ENCODE data around the gene SUPV3L1. TPM values are rescaled to one million over a fixed set of nuclear protein-coding genes. Genes with fewer than 3 reads are reported as not detected.

The SUPV3L1 gene
- total RNA-seq, 1 experiment from 2014 or later, result 117 TPM

- Histone ChIP-seq H3K36me3 (ENCODE audit: low read depth, low read length) (no peaks in the 10 kb centered on the region), H3K9me3 (ENCODE audit: low read length) (no peaks in the 10 kb centered on the region), H3K9me2 (replicated peaks; ENCODE audit: low read length) (no peaks in the 10 kb centered on the region), H3K4me2 (ENCODE audit: low read length) (no peak overlapping the region), H3K27ac (ENCODE audit: low read length) (no peak overlapping the region), H2AFZ (ENCODE audit: low read length) (no peak overlapping the region), H3F3A (ENCODE audit: low read length, unreplicated experiment) (no peaks in the 10 kb centered on the region), H4K20me1 (ENCODE audit: low read length) (no peaks in the 10 kb centered on the region), H3K4me3 (ENCODE audit: low read length) (no peak overlapping the region), H3K9ac (ENCODE audit: low read length) (no peak overlapping the region), H3K4me1 (ENCODE audit: insufficient read depth, low read length) (peaks cover 20% of the 10 kb centered on the region), H3K79me2 (ENCODE audit: low read length) (no peaks in the 10 kb centered on the region), H3K27me3 (ENCODE audit: low read length) (no peaks in the 10 kb centered on the region)
- no peak for TF ChIP-seq EZH2 (IDR thresholded peaks at IDR 0.05; ENCODE audit: low read length, unreplicated experiment)
- no peak for TF ChIP-seq EZH2phosphoT487 (IDR thresholded peaks at IDR 0.05; ENCODE audit: borderline replicate concordance, low read length)
- TF ChIP-seq, protein P1, sequence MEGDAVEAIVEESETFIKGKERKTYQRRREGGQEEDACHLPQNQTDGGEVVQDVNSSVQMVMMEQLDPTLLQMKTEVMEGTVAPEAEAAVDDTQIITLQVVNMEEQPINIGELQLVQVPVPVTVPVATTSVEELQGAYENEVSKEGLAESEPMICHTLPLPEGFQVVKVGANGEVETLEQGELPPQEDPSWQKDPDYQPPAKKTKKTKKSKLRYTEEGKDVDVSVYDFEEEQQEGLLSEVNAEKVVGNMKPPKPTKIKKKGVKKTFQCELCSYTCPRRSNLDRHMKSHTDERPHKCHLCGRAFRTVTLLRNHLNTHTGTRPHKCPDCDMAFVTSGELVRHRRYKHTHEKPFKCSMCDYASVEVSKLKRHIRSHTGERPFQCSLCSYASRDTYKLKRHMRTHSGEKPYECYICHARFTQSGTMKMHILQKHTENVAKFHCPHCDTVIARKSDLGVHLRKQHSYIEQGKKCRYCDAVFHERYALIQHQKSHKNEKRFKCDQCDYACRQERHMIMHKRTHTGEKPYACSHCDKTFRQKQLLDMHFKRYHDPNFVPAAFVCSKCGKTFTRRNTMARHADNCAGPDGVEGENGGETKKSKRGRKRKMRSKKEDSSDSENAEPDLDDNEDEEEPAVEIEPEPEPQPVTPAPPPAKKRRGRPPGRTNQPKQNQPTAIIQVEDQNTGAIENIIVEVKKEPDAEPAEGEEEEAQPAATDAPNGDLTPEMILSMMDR (conservative IDR thresholded peaks at IDR 0.05; ENCODE audit: low read depth, low read length), result no peak
- DNase-seq (no peak), ATAC-seq (no peak)
- BruUV-seq (replicated peaks), result no TSS peak
- intact Hi-C loops (cut with micrococcal nuclease), result no loop called here
- CTCF ChIA-PET, result no interaction called here
- POLR2A ChIA-PET (ENCODE audit: unreplicated experiment), result no interaction called here
These were observed 54.4 kb downstream of the SUPV3L1 start for GRCh38 chr10:69234447-69234846.

DNA sequence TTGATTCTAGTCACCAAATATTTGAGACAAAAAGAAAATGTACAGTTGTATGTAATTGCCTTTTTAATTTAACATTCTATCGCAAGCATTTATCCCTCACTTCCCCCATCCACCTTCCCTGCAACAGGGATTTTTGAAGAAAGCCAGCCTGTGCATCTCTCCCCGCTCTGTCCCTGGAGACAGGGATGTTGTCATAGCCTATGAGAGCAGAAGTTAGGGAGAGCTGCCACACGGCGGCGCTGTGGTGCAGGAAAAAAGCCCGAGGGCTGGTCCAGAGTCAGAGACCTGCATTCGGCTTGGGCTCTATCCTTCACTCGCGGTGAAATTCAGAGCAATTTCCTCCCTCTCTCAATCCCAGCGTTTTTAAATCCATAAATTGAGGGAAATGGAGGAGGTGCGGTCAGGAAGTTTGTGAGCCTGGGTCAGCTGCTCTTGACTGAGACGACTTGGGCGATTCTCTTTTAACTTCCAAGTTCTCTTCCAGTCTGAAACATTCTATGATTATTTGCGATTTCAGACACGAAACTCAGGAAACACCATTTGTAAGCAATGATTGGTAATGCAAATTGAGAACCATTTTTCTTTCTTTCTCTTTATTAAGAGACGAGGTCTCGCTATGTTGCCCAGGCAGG is 57.6 kb downstream of the SUPV3L1 start:
- DNase-seq (peak; percentile 98), ATAC-seq (peak; percentile 94)
- TF ChIP-seq EZH2phosphoT487 (IDR thresholded peaks at IDR 0.05; ENCODE audit: borderline replicate concordance, low read length), result no peak
- TF ChIP-seq, protein P1 (conservative IDR thresholded peaks at IDR 0.05; ENCODE audit: low read depth, low read length), result peak; percentile 99
- no peaks in the 10 kb centered on the region for H3K27me3 ChIP-seq (ENCODE audit: low read length)
- H3K9me2 ChIP-seq (replicated peaks; ENCODE audit: low read length), result no peaks in the 10 kb centered on the region
- no peaks in the 10 kb centered on the region for H3F3A ChIP-seq (ENCODE audit: low read length, unreplicated experiment)
- no peaks in the 10 kb centered on the region for H3K36me3 ChIP-seq (ENCODE audit: low read depth, low read length)
- H4K20me1 ChIP-seq (ENCODE audit: low read length), result no peaks in the 10 kb centered on the region
- no peak overlapping the region for H3K9ac ChIP-seq (ENCODE audit: low read length)
- peak overlapping the region; percentile 3; the same call in 1 of the 2 replicates for H3K4me2 ChIP-seq (ENCODE audit: low read length)
- ChIA-PET POLR2A (ENCODE audit: unreplicated experiment) (no interaction called here), CTCF (interaction anchor here (1.3 kb wide), 1 partner anchor 155 kb away, joined by 6 read pairs; no protein-coding TSS in a partner anchor)
- peak overlapping the region; percentile 9 for H2AFZ ChIP-seq (ENCODE audit: low read length)
- no peaks in the 10 kb centered on the region for H3K9me3 ChIP-seq (ENCODE audit: low read length)
- no TSS peak for BruUV-seq (replicated peaks)
- intact Hi-C loops (cut with micrococcal nuclease), result loop anchor here (1.0 to 5.0 kb wide), 5 partner anchors 82 to 400 kb away; no protein-coding TSS in a partner anchor
- H3K4me1 ChIP-seq (ENCODE audit: insufficient read depth, low read length), result peaks cover 31% of the 10 kb centered on the region
- no peaks in the 10 kb centered on the region for H3K79me2 ChIP-seq (ENCODE audit: low read length)
- no peak overlapping the region for H3K27ac ChIP-seq (ENCODE audit: low read length)
- H3K4me3 ChIP-seq (ENCODE audit: low read length), result no peak overlapping the region

- TF ChIP-seq EZH2phosphoT487 (IDR thresholded peaks at IDR 0.05; ENCODE audit: borderline replicate concordance, low read length) (no peak), EZH2 (IDR thresholded peaks at IDR 0.05; ENCODE audit: low read length, unreplicated experiment) (no peak)
- TF ChIP-seq, protein P1 (conservative IDR thresholded peaks at IDR 0.05; ENCODE audit: low read depth, low read length), result no peak
- Histone ChIP-seq H3K9me2 (replicated peaks; ENCODE audit: low read length) (no peaks in the 10 kb centered on the region), H3K4me2 (ENCODE audit: low read length) (no peak overlapping the region), H2AFZ (ENCODE audit: low read length) (no peak overlapping the region), H3K27me3 (ENCODE audit: low read length) (no peaks in the 10 kb centered on the region), H3K79me2 (ENCODE audit: low read length) (no peaks in the 10 kb centered on the region), H3K4me1 (ENCODE audit: insufficient read depth, low read length) (peaks cover 25% of the 10 kb centered on the region), H3K36me3 (ENCODE audit: low read depth, low read length) (no peaks in the 10 kb centered on the region), H3K9ac (ENCODE audit: low read length) (no peak overlapping the region), H3K27ac (ENCODE audit: low read length) (no peak overlapping the region), H3F3A (ENCODE audit: low read length, unreplicated experiment) (no peaks in the 10 kb centered on the region), H3K4me3 (ENCODE audit: low read length) (no peak overlapping the region), H3K9me3 (ENCODE audit: low read length) (no peaks in the 10 kb centered on the region), H4K20me1 (ENCODE audit: low read length) (no peaks in the 10 kb centered on the region)
- ATAC-seq (no peak), DNase-seq (no peak)
- ChIA-PET POLR2A (ENCODE audit: unreplicated experiment) (no interaction called here), CTCF (interaction anchor here (0.6 to 1.7 kb wide), 3 partner anchors 80 to 153 kb away, joined by 4 to 5 read pairs (median 4); no protein-coding TSS in a partner anchor)
- BruUV-seq (replicated peaks), result no TSS peak
- intact Hi-C loops (cut with micrococcal nuclease), result loop anchor here (5.0 kb wide), 3 partner anchors 168 to 398 kb away; no protein-coding TSS in a partner anchor
These were observed 59.1 kb downstream of the SUPV3L1 start for GRCh38 chr10:69239136-69239535.

All from PC-3 (cell line).